ENCODE results near the gene MCEMP1.
A peak's percentile ranks its signal among the peaks of the same experiment; 100 is the strongest.

MCEMP1 gene

GRCh38 chr19:7672522-7672921 lies 4.4 kb upstream of the MCEMP1 start:
- DNase-seq (ENCODE audit: low spot score) = no peak

- DNase-seq (ENCODE audit: low spot score) = peak; percentile 86
These were observed 2.6 kb upstream of the MCEMP1 start for GRCh38 chr19:7674010-7675005.

GRCh38 chr19:7676376-7676775 lies 514 bp upstream of the MCEMP1 start:
- DNase-seq (ENCODE audit: low spot score) = no peak

- no peak for DNase-seq (ENCODE audit: low spot score)
These were observed 900 bp downstream of the MCEMP1 start for GRCh38 chr19:7677669-7678311.

GRCh38 chr19:7678971-7679751 lies 2.3 kb downstream of the MCEMP1 start:
- no peak for DNase-seq (ENCODE audit: low spot score)

- DNase-seq (ENCODE audit: low spot score) = no peak
These were observed 3.1 kb downstream of the MCEMP1 start for GRCh38 chr19:7679771-7680605.

- peak; percentile 80 for DNase-seq (ENCODE audit: low spot score)
These were observed 3.9 kb downstream of the MCEMP1 start, which contains the start of gene TRAPPC5 for GRCh38 chr19:7680606-7681339. Gene TRAPPC5, plus strand, starts transcription at chr19:7680833. Its CDS starts 1,421 bp downstream, at chr19:7682254.

GRCh38 chr19:7681340-7682174 lies 4.7 kb downstream of the MCEMP1 start:
- DNase-seq (ENCODE audit: low spot score) = peak; percentile 49

GRCh38 chr19:7682175-7682855 lies 5.4 kb downstream of the MCEMP1 start:
- DNase-seq (ENCODE audit: low spot score) = no peak

GRCh38 chr19:7685546-7686445 lies 8.9 kb downstream of the MCEMP1 start:
- no peak for DNase-seq (ENCODE audit: low spot score)

GRCh38 chr19:7687177-7687576 lies 10.3 kb downstream of the MCEMP1 start:
- DNase-seq (ENCODE audit: low spot score) = no peak

GRCh38 chr19:7689165-7689564 lies 12.3 kb downstream of the MCEMP1 start:
- DNase-seq (ENCODE audit: low spot score) = no peak

GRCh38 chr19:7690779-7691258 lies 13.9 kb downstream of the MCEMP1 start:
- DNase-seq (ENCODE audit: low spot score) = no peak

- DNase-seq (ENCODE audit: low spot score) = no peak
These were observed 14.6 kb downstream of the MCEMP1 start for GRCh38 chr19:7691497-7691896.

- no peak for DNase-seq (ENCODE audit: low spot score)
These were observed 15.7 kb downstream of the MCEMP1 start for GRCh38 chr19:7692417-7693088.

- no peak for DNase-seq (ENCODE audit: low spot score)
These were observed 17.6 kb downstream of the MCEMP1 start for GRCh38 chr19:7694499-7694898.

GRCh38 chr19:7697721-7698287 lies 20.9 kb downstream of the MCEMP1 start:
- DNase-seq (ENCODE audit: low spot score) = no peak
